GM23338 (cell line): ENCODE data around the gene TGFBR3. TPM values are rescaled to one million over a fixed set of nuclear protein-coding genes. Genes with fewer than 3 reads are reported as not detected.

Experiments
- ATAC-seq: fragments of 200-7000 bp; cut with Tn5 transposase; 3 replicates; pipeline ENCODE4 v1.9.1; 2020
- DNase-seq: peaks from one replicate; pipeline ENCODE4 v3.0.0-alpha.2; 2015; ENCODE audit warnings: low spot score
- H2AFZ ChIP-seq: fragments of 200-600 bp; sonication (generic); 2 replicates; pipeline ENCODE4 v1.8.0; 2016; ENCODE audit warnings: antibody characterized with exemption, mild to moderate bottlenecking, moderate library complexity
- H3F3A ChIP-seq: fragments of 200-600 bp; sonication (generic); replicated peaks from 2 replicates; pipeline ENCODE4 v1.8.0; 2017; ENCODE audit warnings: antibody characterized with exemption, mixed run types, low read depth
- H3K27ac ChIP-seq: fragments of 200-600 bp; sonication (generic); 2 replicates; pipeline ENCODE4 v1.6.1; 2016; ENCODE audit warnings: low read depth
- H3K27me3 ChIP-seq: fragments of 200-600 bp; sonication (generic); 2 replicates; pipeline ENCODE4 v1.8.0; 2016; ENCODE audit warnings: mild to moderate bottlenecking, mixed run types, moderate library complexity; ENCODE audit not compliant: insufficient read depth
- H3K36me3 ChIP-seq: fragments of 200-600 bp; sonication (generic); 2 replicates; pipeline ENCODE4 v1.8.0; 2016; ENCODE audit warnings: mild to moderate bottlenecking; ENCODE audit not compliant: insufficient read depth
- H3K4me1 ChIP-seq: fragments of 200-600 bp; sonication (generic); 2 replicates; pipeline ENCODE4 v1.8.0; 2016; ENCODE audit warnings: mild to moderate bottlenecking, moderate library complexity; ENCODE audit not compliant: insufficient read depth
- H3K4me2 ChIP-seq: fragments of 200-600 bp; sonication (generic); 2 replicates; pipeline ENCODE4 v1.7.1; 2017; ENCODE audit warnings: mixed run types
- H3K4me3 ChIP-seq: fragments of 200-600 bp; sonication (generic); 2 replicates; pipeline ENCODE4 v1.6.1; 2016; ENCODE audit warnings: mixed run types
- H3K79me2 ChIP-seq: fragments of 200-600 bp; sonication (generic); replicated peaks from 2 replicates; pipeline ENCODE4 v1.8.0; 2017; ENCODE audit warnings: mild to moderate bottlenecking; ENCODE audit not compliant: insufficient read depth
- H3K9me2 ChIP-seq: fragments of 200-600 bp; sonication (generic); 2 replicates; pipeline ENCODE4 v1.8.0; 2017; ENCODE audit not compliant: insufficient read depth
- H4K20me1 ChIP-seq: fragments of 200-600 bp; sonication (generic); replicated peaks from 2 replicates; pipeline ENCODE4 v1.8.0; 2017; ENCODE audit warnings: mild to moderate bottlenecking; ENCODE audit not compliant: insufficient read depth
- H3K27ac Mint-ChIP-seq: 2 replicates; pipeline ENCODE4 v1.8.0; 2020; ENCODE audit warnings: inconsistent platforms, mild to moderate bottlenecking, moderate library complexity, mixed read lengths
- H3K27me3 Mint-ChIP-seq: 3 replicates; pipeline ENCODE4 v1.8.0; 2022; ENCODE audit warnings: low read depth, mild to moderate bottlenecking, moderate library complexity, mixed read lengths, inconsistent platforms; ENCODE audit not compliant: insufficient read depth, poor library complexity
- H3K36me3 Mint-ChIP-seq: 3 replicates; pipeline ENCODE4 v1.8.0; 2021; ENCODE audit warnings: low read depth, mild to moderate bottlenecking, inconsistent platforms, moderate library complexity, mixed read lengths
- H3K4me1 Mint-ChIP-seq: 3 replicates; pipeline ENCODE4 v1.8.0; 2020; ENCODE audit warnings: mild to moderate bottlenecking, inconsistent platforms, mixed read lengths
- H3K4me3 Mint-ChIP-seq: 3 replicates; pipeline ENCODE4 v1.8.0; 2021; ENCODE audit warnings: moderate library complexity, mild to moderate bottlenecking, inconsistent platforms, mixed read lengths
- H3K9me3 Mint-ChIP-seq: 3 replicates; pipeline ENCODE4 v1.8.0; 2020; ENCODE audit warnings: moderate library complexity, mild to moderate bottlenecking, inconsistent platforms, mixed read lengths
- CREB1 ChIP-seq: fragments of 250-450 bp; sonication (Bioruptor Pico); IDR thresholded peaks from 2 replicates; pipeline ENCODE4 v1.5.0; 2020; ENCODE audit warnings: low read depth, mild to moderate bottlenecking, moderate library complexity
- EZH2phosphoT487 ChIP-seq: fragments of 200-600 bp; sonication (generic); IDR thresholded peaks from one replicate; pipeline ENCODE4 v1.8.1; 2018; ENCODE audit warnings: antibody characterized with exemption; ENCODE audit not compliant: unreplicated experiment
- POLR2AphosphoS5 ChIP-seq: IDR thresholded peaks from 2 replicates; pipeline ENCODE4 v1.6.1; 2016; ENCODE audit warnings: antibody characterized with exemption, low read depth
- STAT1 ChIP-seq: IDR thresholded peaks from one replicate; pipeline ENCODE4 v1.6.1; 2016; ENCODE audit warnings: antibody characterized with exemption; ENCODE audit not compliant: unreplicated experiment
- ZNF331 ChIP-seq: fragments of 250-450 bp; sonication (Bioruptor Pico); IDR thresholded peaks from 2 replicates; pipeline ENCODE4 v1.5.0; 2020; ENCODE audit warnings: low read depth, mild to moderate bottlenecking, moderate library complexity
- polyA plus RNA-seq: library from polyadenylated mRNA; unstranded; fragments of >200 nt; fragmentation: Nextera tagmentation; extraction: Ambion mirVana; gene quantifications from 2 replicates; pipeline ENCODE4 v1.2.1, GENCODE V29; 2016
- total RNA-seq: library from RNA; depleted of rRNA; stranded (reverse); fragments of >200 nt; shearing (Covaris generic); gene quantifications from 2 replicates; pipeline ENCODE4 v1.2.3, GENCODE V29; 2014
- TF ChIP-seq, protein P1 (sequence below): IDR thresholded peaks from 2 replicates; pipeline ENCODE4 v1.6.1; 2016; ENCODE audit warnings: antibody characterized with exemption
- TF ChIP-seq, protein P2 (sequence below): fragments of 250-450 bp; sonication (Bioruptor Pico); IDR thresholded peaks from 2 replicates; pipeline ENCODE4 v1.5.0; 2020; ENCODE audit warnings: mild to moderate bottlenecking, moderate library complexity
- TF ChIP-seq, protein P3 (sequence below): IDR thresholded peaks from one replicate; pipeline ENCODE4 v1.6.1; 2018; ENCODE audit warnings: antibody characterized with exemption; ENCODE audit not compliant: unreplicated experiment
- TF ChIP-seq, protein P4 (sequence below), 2 experiments: fragments of 200-600 bp in 1 of 2; sonication (generic) in 1 of 2; conservative IDR thresholded peaks; 2 replicates each; pipeline versions ENCODE4 v1.5.1 to v1.6.1; 2016 to 2017; ENCODE audit warnings: antibody characterized with exemption in 2 of 2, low read depth in 2 of 2, mild to moderate bottlenecking in 2 of 2, moderate library complexity in 1 of 2

Gene TGFBR3
- total and polyA plus RNA-seq, 2 experiments from 2014 or later, result 1.7 to 2.9 TPM

- Histone ChIP-seq H3K36me3 (no peaks in the 10 kb centered on the region), H2AFZ (no peak overlapping the region), H3K4me1 (peaks cover 21% of the 10 kb centered on the region), H3K79me2 (no peaks in the 10 kb centered on the region), H3K9me2 (no peaks in the 10 kb centered on the region), H3K27ac (no peak overlapping the region), H3K4me2 (no peak overlapping the region), H3F3A (no peaks in the 10 kb centered on the region), H3K4me3 (no peak overlapping the region), H4K20me1 (no peaks in the 10 kb centered on the region), H3K27me3 (no peaks in the 10 kb centered on the region)
- no peak overlapping the region for H3K4me3 Mint-ChIP-seq
- no peak for DNase-seq
- TF ChIP-seq EZH2phosphoT487 (no peak), POLR2AphosphoS5 (no peak), CREB1 (CRISPR knock-in tag) (no peak), ZNF331 (CRISPR knock-in tag) (no peak), STAT1 (no peak)
- TF ChIP-seq, protein P1, sequence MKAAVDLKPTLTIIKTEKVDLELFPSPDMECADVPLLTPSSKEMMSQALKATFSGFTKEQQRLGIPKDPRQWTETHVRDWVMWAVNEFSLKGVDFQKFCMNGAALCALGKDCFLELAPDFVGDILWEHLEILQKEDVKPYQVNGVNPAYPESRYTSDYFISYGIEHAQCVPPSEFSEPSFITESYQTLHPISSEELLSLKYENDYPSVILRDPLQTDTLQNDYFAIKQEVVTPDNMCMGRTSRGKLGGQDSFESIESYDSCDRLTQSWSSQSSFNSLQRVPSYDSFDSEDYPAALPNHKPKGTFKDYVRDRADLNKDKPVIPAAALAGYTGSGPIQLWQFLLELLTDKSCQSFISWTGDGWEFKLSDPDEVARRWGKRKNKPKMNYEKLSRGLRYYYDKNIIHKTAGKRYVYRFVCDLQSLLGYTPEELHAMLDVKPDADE, result no peak
- TF ChIP-seq, protein P2, sequence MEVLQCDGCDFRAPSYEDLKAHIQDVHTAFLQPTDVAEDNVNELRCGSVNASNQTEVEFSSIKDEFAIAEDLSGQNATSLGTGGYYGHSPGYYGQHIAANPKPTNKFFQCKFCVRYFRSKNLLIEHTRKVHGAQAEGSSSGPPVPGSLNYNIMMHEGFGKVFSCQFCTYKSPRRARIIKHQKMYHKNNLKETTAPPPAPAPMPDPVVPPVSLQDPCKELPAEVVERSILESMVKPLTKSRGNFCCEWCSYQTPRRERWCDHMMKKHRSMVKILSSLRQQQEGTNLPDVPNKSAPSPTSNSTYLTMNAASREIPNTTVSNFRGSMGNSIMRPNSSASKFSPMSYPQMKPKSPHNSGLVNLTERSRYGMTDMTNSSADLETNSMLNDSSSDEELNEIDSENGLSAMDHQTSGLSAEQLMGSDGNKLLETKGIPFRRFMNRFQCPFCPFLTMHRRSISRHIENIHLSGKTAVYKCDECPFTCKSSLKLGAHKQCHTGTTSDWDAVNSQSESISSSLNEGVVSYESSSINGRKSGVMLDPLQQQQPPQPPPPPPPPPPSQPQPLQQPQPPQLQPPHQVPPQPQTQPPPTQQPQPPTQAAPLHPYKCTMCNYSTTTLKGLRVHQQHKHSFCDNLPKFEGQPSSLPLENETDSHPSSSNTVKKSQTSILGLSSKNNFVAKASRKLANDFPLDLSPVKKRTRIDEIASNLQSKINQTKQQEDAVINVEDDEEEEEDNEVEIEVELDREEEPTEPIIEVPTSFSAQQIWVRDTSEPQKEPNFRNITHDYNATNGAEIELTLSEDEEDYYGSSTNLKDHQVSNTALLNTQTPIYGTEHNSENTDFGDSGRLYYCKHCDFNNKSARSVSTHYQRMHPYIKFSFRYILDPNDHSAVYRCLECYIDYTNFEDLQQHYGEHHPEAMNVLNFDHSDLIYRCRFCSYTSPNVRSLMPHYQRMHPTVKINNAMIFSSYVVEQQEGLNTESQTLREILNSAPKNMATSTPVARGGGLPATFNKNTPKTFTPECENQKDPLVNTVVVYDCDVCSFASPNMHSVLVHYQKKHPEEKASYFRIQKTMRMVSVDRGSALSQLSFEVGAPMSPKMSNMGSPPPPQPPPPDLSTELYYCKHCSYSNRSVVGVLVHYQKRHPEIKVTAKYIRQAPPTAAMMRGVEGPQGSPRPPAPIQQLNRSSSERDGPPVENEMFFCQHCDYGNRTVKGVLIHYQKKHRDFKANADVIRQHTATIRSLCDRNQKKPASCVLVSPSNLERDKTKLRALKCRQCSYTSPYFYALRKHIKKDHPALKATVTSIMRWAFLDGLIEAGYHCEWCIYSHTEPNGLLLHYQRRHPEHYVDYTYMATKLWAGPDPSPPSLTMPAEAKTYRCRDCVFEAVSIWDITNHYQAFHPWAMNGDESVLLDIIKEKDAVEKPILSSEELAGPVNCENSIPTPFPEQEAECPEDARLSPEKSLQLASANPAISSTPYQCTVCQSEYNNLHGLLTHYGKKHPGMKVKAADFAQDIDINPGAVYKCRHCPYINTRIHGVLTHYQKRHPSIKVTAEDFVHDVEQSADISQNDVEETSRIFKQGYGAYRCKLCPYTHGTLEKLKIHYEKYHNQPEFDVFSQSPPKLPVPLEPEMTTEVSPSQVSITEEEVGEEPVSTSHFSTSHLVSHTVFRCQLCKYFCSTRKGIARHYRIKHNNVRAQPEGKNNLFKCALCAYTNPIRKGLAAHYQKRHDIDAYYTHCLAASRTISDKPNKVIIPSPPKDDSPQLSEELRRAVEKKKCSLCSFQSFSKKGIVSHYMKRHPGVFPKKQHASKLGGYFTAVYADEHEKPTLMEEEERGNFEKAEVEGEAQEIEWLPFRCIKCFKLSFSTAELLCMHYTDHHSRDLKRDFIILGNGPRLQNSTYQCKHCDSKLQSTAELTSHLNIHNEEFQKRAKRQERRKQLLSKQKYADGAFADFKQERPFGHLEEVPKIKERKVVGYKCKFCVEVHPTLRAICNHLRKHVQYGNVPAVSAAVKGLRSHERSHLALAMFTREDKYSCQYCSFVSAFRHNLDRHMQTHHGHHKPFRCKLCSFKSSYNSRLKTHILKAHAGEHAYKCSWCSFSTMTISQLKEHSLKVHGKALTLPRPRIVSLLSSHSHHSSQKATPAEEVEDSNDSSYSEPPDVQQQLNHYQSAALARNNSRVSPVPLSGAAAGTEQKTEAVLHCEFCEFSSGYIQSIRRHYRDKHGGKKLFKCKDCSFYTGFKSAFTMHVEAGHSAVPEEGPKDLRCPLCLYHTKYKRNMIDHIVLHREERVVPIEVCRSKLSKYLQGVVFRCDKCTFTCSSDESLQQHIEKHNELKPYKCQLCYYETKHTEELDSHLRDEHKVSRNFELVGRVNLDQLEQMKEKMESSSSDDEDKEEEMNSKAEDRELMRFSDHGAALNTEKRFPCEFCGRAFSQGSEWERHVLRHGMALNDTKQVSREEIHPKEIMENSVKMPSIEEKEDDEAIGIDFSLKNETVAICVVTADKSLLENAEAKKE (CRISPR knock-in tag), result no peak
- TF ChIP-seq, protein P3, sequence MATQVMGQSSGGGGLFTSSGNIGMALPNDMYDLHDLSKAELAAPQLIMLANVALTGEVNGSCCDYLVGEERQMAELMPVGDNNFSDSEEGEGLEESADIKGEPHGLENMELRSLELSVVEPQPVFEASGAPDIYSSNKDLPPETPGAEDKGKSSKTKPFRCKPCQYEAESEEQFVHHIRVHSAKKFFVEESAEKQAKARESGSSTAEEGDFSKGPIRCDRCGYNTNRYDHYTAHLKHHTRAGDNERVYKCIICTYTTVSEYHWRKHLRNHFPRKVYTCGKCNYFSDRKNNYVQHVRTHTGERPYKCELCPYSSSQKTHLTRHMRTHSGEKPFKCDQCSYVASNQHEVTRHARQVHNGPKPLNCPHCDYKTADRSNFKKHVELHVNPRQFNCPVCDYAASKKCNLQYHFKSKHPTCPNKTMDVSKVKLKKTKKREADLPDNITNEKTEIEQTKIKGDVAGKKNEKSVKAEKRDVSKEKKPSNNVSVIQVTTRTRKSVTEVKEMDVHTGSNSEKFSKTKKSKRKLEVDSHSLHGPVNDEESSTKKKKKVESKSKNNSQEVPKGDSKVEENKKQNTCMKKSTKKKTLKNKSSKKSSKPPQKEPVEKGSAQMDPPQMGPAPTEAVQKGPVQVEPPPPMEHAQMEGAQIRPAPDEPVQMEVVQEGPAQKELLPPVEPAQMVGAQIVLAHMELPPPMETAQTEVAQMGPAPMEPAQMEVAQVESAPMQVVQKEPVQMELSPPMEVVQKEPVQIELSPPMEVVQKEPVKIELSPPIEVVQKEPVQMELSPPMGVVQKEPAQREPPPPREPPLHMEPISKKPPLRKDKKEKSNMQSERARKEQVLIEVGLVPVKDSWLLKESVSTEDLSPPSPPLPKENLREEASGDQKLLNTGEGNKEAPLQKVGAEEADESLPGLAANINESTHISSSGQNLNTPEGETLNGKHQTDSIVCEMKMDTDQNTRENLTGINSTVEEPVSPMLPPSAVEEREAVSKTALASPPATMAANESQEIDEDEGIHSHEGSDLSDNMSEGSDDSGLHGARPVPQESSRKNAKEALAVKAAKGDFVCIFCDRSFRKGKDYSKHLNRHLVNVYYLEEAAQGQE, result no peak
- TF ChIP-seq, protein P4, sequence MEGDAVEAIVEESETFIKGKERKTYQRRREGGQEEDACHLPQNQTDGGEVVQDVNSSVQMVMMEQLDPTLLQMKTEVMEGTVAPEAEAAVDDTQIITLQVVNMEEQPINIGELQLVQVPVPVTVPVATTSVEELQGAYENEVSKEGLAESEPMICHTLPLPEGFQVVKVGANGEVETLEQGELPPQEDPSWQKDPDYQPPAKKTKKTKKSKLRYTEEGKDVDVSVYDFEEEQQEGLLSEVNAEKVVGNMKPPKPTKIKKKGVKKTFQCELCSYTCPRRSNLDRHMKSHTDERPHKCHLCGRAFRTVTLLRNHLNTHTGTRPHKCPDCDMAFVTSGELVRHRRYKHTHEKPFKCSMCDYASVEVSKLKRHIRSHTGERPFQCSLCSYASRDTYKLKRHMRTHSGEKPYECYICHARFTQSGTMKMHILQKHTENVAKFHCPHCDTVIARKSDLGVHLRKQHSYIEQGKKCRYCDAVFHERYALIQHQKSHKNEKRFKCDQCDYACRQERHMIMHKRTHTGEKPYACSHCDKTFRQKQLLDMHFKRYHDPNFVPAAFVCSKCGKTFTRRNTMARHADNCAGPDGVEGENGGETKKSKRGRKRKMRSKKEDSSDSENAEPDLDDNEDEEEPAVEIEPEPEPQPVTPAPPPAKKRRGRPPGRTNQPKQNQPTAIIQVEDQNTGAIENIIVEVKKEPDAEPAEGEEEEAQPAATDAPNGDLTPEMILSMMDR (conservative IDR thresholded peaks at IDR 0.05; ENCODE audit: low read depth in 2 of 2), result no peak
- H3K27ac Mint-ChIP-seq, result no peak overlapping the region
- ATAC-seq, result peak; percentile 38; the same call in 2 of the 3 replicates
- no peaks in the 10 kb centered on the region for H3K36me3 Mint-ChIP-seq
- no peaks in the 10 kb centered on the region for H3K9me3 Mint-ChIP-seq
- H3K4me1 Mint-ChIP-seq, result peaks cover 16% of the 10 kb centered on the region
- H3K27me3 Mint-ChIP-seq, result peaks cover 6% of the 10 kb centered on the region
Measured at GRCh38 chr1:91706140-91706957, 179.6 kb downstream of the TGFBR3 start.
